OCI-LY1 (cell line): Measurements from ENCODE around the gene PACRG.

ENCODE experiments used
- H2AFZ ChIP-seq: fragments of 200-600 bp; sonication (generic), shearing (Covaris generic); 2 replicates; pipeline ENCODE4 v1.6.0; 2014; ENCODE audit warnings: antibody characterized with exemption, mild to moderate bottlenecking, low read length
- H3F3A ChIP-seq: fragments of 200-600 bp; sonication (generic), shearing (Covaris generic); 2 replicates; pipeline ENCODE4 v1.6.0; 2014; ENCODE audit warnings: mild to moderate bottlenecking, antibody characterized with exemption, low read length, moderate library complexity; ENCODE audit not compliant: insufficient read depth
- H3K27ac ChIP-seq: fragments of 200-600 bp; sonication (generic); 2 replicates; pipeline ENCODE4 v1.5.1; 2014; ENCODE audit warnings: low read length, mixed run types, mild to moderate bottlenecking, low read depth; ENCODE audit not compliant: poor library complexity, severe bottlenecking
- H3K27me3 ChIP-seq: fragments of 200-600 bp; sonication (generic); 2 replicates; pipeline ENCODE4 v1.6.0; 2014; ENCODE audit warnings: antibody characterized with exemption, mild to moderate bottlenecking, low read length, moderate library complexity; ENCODE audit not compliant: insufficient read depth
- H3K36me3 ChIP-seq: fragments of 200-600 bp; sonication (generic); 2 replicates; pipeline ENCODE4 v1.6.1; 2014; ENCODE audit warnings: mild to moderate bottlenecking, antibody characterized with exemption, low read length, moderate library complexity, mixed read lengths; ENCODE audit not compliant: insufficient read depth
- H3K4me1 ChIP-seq: fragments of 200-600 bp; sonication (generic); 2 replicates; pipeline ENCODE4 v1.5.1; 2014; ENCODE audit warnings: mild to moderate bottlenecking, low read length, moderate library complexity; ENCODE audit not compliant: insufficient read depth, severe bottlenecking
- H3K4me2 ChIP-seq: fragments of 200-600 bp; sonication (generic), shearing (Covaris generic); 2 replicates; pipeline ENCODE4 v1.6.1; 2014; ENCODE audit warnings: low read length
- H3K4me3 ChIP-seq: fragments of 200-600 bp; sonication (generic); 2 replicates; pipeline ENCODE4 v1.5.1; 2014; ENCODE audit warnings: low read length, low read depth, mild to moderate bottlenecking, mixed read lengths; ENCODE audit not compliant: poor library complexity, severe bottlenecking
- H3K79me2 ChIP-seq: fragments of 200-600 bp; shearing (Covaris generic); 2 replicates; pipeline ENCODE4 v1.6.1; 2016; ENCODE audit warnings: mixed run types, low read length, mixed read lengths; ENCODE audit not compliant: insufficient read depth
- H3K9ac ChIP-seq: fragments of 200-600 bp; sonication (generic), shearing (Covaris generic); 2 replicates; pipeline ENCODE4 v1.6.1; 2014; ENCODE audit warnings: mild to moderate bottlenecking, low read length, mixed read lengths
- H3K9me2 ChIP-seq: fragments of 200-600 bp; sonication (generic), shearing (Covaris generic); 2 replicates; pipeline ENCODE4 v1.6.1; 2014; ENCODE audit warnings: low read depth, mild to moderate bottlenecking, low read length, mixed read lengths
- H3K9me3 ChIP-seq: fragments of 200-600 bp; shearing (Covaris generic); 2 replicates; pipeline ENCODE4 v1.6.1; 2014; ENCODE audit warnings: low read length, mixed read lengths
- H4K20me1 ChIP-seq: fragments of 200-600 bp; sonication (generic), shearing (Covaris generic); 2 replicates; pipeline ENCODE4 v1.6.0; 2016; ENCODE audit warnings: mild to moderate bottlenecking, low read length; ENCODE audit not compliant: insufficient read depth
- EZH2 ChIP-seq: fragments of 200-600 bp; sonication (generic), shearing (Covaris generic); IDR thresholded peaks from 2 replicates; pipeline ENCODE4 v1.8.0; 2017; ENCODE audit warnings: borderline replicate concordance, mixed run types, mild to moderate bottlenecking, antibody characterized with exemption, low read length, moderate library complexity, mixed read lengths
- TF ChIP-seq, protein P1 (sequence below): fragments of 200-600 bp; sonication (generic), shearing (Covaris generic); IDR thresholded peaks from 2 replicates; pipeline ENCODE4 v1.5.1; 2017; ENCODE audit warnings: mild to moderate bottlenecking, antibody characterized with exemption, low read length, moderate library complexity, mixed read lengths

PACRG gene

DNA sequence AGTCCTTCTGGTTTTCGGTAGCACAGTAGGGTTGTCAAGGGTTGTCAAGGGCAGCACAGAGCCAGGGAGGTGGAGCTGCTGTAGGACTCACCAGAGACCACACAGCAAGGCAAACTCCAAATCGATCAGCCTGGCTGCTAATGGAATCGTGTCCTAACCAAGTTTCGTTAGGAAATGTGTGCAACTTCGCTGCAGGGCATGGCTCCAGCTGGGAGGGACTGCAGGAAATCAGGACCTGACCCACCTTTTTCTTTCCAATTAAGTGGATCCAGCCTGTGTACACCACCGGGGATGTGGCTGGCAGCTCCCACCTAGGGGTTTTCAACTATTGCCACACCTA is 435.1 kb downstream of the PACRG start:
- Histone ChIP-seq H3K27me3 (0 out of 2 replicates have a peak, but pooled peaks cover 4% of the 10 kb centered on the region), H3K4me2 (no peak overlapping the region), H3K9ac (no peak overlapping the region), H3K4me1 (no peaks in the 10 kb centered on the region), H4K20me1 (no peaks in the 10 kb centered on the region), H3K4me3 (no peak overlapping the region), H3K36me3 (no peaks in the 10 kb centered on the region), H3K9me2 (no peaks in the 10 kb centered on the region), H3K27ac (no peak overlapping the region), H3K9me3 (no peaks in the 10 kb centered on the region), H3K79me2 (no peaks in the 10 kb centered on the region), H3F3A (no peaks in the 10 kb centered on the region), H2AFZ (no peak overlapping the region)
- no peak for TF ChIP-seq EZH2
- TF ChIP-seq, protein P1, sequence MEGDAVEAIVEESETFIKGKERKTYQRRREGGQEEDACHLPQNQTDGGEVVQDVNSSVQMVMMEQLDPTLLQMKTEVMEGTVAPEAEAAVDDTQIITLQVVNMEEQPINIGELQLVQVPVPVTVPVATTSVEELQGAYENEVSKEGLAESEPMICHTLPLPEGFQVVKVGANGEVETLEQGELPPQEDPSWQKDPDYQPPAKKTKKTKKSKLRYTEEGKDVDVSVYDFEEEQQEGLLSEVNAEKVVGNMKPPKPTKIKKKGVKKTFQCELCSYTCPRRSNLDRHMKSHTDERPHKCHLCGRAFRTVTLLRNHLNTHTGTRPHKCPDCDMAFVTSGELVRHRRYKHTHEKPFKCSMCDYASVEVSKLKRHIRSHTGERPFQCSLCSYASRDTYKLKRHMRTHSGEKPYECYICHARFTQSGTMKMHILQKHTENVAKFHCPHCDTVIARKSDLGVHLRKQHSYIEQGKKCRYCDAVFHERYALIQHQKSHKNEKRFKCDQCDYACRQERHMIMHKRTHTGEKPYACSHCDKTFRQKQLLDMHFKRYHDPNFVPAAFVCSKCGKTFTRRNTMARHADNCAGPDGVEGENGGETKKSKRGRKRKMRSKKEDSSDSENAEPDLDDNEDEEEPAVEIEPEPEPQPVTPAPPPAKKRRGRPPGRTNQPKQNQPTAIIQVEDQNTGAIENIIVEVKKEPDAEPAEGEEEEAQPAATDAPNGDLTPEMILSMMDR = no peak

DNA sequence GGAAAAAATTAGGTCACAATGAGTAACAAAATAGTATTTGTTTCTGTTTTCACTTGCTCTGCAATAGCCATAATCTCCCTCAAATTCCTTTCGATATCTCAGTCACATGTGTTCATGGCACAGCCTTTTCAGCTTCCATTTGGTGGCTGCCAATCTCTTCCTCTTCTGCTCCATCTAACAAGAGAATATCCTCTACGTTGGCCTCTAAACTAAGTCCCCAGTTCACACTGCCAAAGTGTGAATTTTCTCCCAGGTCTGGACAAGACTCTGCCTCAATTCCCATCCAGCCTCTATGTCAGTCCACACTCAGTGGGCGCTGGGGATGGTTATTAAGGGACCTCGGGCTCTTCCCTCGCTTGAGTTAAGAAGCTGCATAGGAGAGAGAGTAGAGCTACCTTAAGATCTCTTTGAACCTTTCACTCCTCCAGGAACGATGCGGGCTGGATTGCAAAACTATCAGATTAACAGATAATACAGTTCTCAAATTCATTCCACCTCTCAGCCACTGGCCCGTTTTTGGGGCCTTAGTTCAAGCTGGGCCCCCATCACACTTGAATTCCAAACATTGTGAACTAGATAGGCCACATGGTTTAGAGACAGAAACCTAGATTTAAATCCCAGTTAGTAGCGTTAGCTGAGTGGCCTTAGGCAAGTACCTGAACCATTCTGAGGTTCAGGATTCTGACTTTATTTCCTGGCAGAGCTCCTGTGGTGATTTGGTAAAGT is 436.6 kb downstream of the PACRG start:
- no peak overlapping the region for H3K4me2 ChIP-seq
- H3K9ac ChIP-seq = no peak overlapping the region
- H3K36me3 ChIP-seq = no peaks in the 10 kb centered on the region
- no peak for TF ChIP-seq EZH2
- TF ChIP-seq, protein P1 = no peak
- no peak overlapping the region for H2AFZ ChIP-seq
- H3K9me2 ChIP-seq = no peaks in the 10 kb centered on the region
- H3K4me1 ChIP-seq = no peaks in the 10 kb centered on the region
- no peaks in the 10 kb centered on the region for H4K20me1 ChIP-seq
- H3K27me3 ChIP-seq = no peaks in the 10 kb centered on the region
- no peaks in the 10 kb centered on the region for H3K79me2 ChIP-seq
- no peak overlapping the region for H3K27ac ChIP-seq
- H3K4me3 ChIP-seq = no peak overlapping the region
- H3K9me3 ChIP-seq = no peaks in the 10 kb centered on the region
- no peaks in the 10 kb centered on the region for H3F3A ChIP-seq

DNA sequence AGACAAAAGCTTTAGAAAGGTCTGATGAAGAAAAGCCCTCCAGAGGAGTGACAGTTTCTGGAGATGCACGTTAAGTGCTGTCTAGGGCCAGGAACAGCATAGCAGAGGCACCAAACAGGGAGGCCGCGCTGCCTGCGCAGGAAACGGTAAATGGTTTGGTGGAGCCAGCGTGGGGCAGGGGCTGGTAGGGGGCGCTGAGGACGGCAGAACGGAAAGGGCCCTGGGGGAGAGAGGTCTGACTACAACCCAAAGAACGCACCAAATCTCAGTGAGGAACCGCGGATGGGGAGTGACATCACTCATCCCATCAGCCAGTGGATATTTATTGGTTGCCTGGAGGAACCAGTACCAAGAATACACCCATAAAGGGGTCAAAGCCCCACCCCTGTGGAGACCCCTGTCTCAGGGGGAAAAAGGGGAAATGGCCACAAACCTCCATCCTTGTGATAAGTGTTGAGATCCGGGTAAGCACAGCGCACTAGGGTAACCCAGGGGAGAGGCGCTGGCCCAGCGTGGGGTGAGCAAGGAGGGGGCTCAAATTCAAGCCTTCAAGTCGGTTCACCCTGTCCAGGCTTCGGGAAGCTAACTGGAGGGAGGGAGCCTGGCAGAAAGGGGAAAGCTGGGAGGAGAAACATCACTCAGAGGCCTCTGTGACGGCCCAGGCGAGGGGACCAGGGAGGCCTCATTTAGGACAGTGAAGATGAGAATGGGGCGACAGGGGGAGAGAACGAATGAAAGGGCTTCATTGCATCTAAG is 437.6 kb downstream of the PACRG start:
- no peaks in the 10 kb centered on the region for H4K20me1 ChIP-seq
- no peak overlapping the region for H2AFZ ChIP-seq
- H3K9me2 ChIP-seq = no peaks in the 10 kb centered on the region
- H3K27ac ChIP-seq = no peak overlapping the region
- no peak overlapping the region for H3K4me3 ChIP-seq
- no peaks in the 10 kb centered on the region for H3K9me3 ChIP-seq
- no peak overlapping the region for H3K9ac ChIP-seq
- no peaks in the 10 kb centered on the region for H3F3A ChIP-seq
- no peaks in the 10 kb centered on the region for H3K36me3 ChIP-seq
- H3K27me3 ChIP-seq = no peaks in the 10 kb centered on the region
- H3K79me2 ChIP-seq = no peaks in the 10 kb centered on the region
- no peak for TF ChIP-seq EZH2
- TF ChIP-seq, protein P1 = no peak
- peaks cover under 1% of the 10 kb centered on the region for H3K4me1 ChIP-seq
- no peak overlapping the region for H3K4me2 ChIP-seq
